ENCODE data around the gene ZNF136. TPM values are rescaled to one million over a fixed set of nuclear protein-coding genes. Genes with fewer than 3 reads are reported as not detected.

ZNF136 gene
- total and polyA plus RNA-seq, 9 of the 15 experiments (the other 6 are each of a cell fraction or from before 2014, with no cell fraction given), result 1.0 to 5.3 (median 3.1) TPM

DNA sequence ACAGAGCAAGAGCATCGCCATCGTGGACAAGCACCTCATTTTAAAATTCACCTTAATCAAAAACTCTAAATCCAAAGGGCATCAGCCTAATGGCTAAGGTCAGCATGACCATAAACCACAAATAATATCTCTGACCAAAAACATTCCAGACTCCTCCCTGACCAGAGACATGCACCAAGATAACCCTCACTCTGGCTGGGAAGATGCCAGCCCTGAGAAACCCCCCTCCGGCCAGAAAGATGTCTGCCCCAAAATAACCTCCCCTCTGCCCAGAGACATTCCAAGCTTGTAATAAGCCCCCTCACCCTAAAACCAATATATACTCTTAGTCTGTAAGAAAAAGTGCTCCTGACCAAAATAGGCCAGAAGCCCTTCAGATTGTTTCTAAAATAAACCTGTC is 70.1 kb downstream of the ZNF136 start:
- TF ChIP-seq PYGO2 (tag; IDR thresholded peaks at IDR 0.05) (no peak), MCM3 (IDR thresholded peaks at IDR 0.05) (no peak), ELF2 (CRISPR knock-in tag; IDR thresholded peaks at IDR 0.05) (no peak), U2AF1 (optimal IDR thresholded peaks at IDR 0.05; ENCODE audit: low read depth, low read length) (no peak), HNRNPH1 (optimal IDR thresholded peaks at IDR 0.05; ENCODE audit: low read depth, low read length) (no peak), ELF1 (tag; IDR thresholded peaks at IDR 0.05) (no peak), FOXM1 (IDR thresholded peaks at IDR 0.05; ENCODE audit: low read depth) (no peak), FOXM1 (CRISPR knock-in tag; IDR thresholded peaks at IDR 0.05; ENCODE audit: low read depth) (no peak), MYBL2 (IDR thresholded peaks at IDR 0.05; ENCODE audit: low read depth) (no peak), MYBL2 (CRISPR knock-in tag; IDR thresholded peaks at IDR 0.05; ENCODE audit: borderline replicate concordance) (no peak)
- TF ChIP-seq, protein P1, sequence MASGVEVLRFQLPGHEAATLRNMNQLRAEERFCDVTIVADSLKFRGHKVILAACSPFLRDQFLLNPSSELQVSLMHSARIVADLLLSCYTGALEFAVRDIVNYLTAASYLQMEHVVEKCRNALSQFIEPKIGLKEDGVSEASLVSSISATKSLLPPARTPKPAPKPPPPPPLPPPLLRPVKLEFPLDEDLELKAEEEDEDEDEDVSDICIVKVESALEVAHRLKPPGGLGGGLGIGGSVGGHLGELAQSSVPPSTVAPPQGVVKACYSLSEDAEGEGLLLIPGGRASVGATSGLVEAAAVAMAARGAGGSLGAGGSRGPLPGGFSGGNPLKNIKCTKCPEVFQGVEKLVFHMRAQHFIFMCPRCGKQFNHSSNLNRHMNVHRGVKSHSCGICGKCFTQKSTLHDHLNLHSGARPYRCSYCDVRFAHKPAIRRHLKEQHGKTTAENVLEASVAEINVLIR (CRISPR knock-in tag; IDR thresholded peaks at IDR 0.05), result no peak
- TF ChIP-seq, protein P2, sequence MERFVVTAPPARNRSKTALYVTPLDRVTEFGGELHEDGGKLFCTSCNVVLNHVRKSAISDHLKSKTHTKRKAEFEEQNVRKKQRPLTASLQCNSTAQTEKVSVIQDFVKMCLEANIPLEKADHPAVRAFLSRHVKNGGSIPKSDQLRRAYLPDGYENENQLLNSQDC (CRISPR knock-in tag; IDR thresholded peaks at IDR 0.05), result no peak
- TF ChIP-seq, protein P3, sequence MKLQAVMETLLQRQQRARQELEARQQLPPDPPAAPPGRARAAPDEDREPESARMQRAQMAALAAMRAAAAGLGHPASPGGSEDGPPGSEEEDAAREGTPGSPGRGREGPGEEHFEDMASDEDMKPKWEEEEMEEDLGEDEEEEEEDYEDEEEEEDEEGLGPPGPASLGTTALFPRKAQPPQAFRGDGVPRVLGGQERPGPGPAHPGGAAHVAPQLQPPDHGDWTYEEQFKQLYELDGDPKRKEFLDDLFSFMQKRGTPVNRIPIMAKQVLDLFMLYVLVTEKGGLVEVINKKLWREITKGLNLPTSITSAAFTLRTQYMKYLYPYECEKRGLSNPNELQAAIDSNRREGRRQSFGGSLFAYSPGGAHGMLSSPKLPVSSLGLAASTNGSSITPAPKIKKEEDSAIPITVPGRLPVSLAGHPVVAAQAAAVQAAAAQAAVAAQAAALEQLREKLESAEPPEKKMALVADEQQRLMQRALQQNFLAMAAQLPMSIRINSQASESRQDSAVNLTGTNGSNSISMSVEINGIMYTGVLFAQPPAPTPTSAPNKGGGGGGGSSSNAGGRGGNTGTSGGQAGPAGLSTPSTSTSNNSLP (IDR thresholded peaks at IDR 0.05; ENCODE audit: borderline replicate concordance, low read depth, low read length), result no peak
- TF ChIP-seq, protein P4, sequence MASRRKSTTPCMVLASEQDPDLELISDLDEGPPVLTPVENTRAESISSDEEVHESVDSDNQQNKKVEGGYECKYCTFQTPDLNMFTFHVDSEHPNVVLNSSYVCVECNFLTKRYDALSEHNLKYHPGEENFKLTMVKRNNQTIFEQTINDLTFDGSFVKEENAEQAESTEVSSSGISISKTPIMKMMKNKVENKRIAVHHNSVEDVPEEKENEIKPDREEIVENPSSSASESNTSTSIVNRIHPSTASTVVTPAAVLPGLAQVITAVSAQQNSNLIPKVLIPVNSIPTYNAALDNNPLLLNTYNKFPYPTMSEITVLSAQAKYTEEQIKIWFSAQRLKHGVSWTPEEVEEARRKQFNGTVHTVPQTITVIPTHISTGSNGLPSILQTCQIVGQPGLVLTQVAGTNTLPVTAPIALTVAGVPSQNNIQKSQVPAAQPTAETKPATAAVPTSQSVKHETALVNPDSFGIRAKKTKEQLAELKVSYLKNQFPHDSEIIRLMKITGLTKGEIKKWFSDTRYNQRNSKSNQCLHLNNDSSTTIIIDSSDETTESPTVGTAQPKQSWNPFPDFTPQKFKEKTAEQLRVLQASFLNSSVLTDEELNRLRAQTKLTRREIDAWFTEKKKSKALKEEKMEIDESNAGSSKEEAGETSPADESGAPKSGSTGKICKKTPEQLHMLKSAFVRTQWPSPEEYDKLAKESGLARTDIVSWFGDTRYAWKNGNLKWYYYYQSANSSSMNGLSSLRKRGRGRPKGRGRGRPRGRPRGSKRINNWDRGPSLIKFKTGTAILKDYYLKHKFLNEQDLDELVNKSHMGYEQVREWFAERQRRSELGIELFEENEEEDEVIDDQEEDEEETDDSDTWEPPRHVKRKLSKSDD (conservative IDR thresholded peaks at IDR 0.05; ENCODE audit: low read length), result no peak
- Histone ChIP-seq H3K9me3 (replicated peaks; ENCODE audit: control insufficient read depth, insufficient read depth, low read depth, low read length) (no peaks in the 10 kb centered on the region), H3K36me3 (ENCODE audit: control insufficient read depth, insufficient read depth, low read length) (no peaks in the 10 kb centered on the region), H2AFZ (ENCODE audit: low read depth, low read length) (no peak overlapping the region), H3K4me2 (ENCODE audit: insufficient read depth, low read length) (no peak overlapping the region), H4K20me1 (replicated peaks; ENCODE audit: control insufficient read depth, insufficient read depth, low read length) (no peaks in the 10 kb centered on the region), H3K79me2 (ENCODE audit: control insufficient read depth, insufficient read depth, low read length) (no peaks in the 10 kb centered on the region), H3K27ac (ENCODE audit: extremely low read depth, low read depth, low read length) (no peak overlapping the region), H3K9me1 (ENCODE audit: control insufficient read depth, insufficient read depth, low read length) (no peaks in the 10 kb centered on the region), H3K9ac (ENCODE audit: insufficient read depth in 1 of 2, low read depth in 2 of 2, low read length in 2 of 2) (no peak overlapping the region), H3K4me3 (no peak overlapping the region), H3K27me3 (ENCODE audit: control insufficient read depth in 2 of 2, insufficient read depth in 2 of 2, low read length in 2 of 2) (peaks cover 7 to 15% of the 10 kb centered on the region in 2 experiments; a peak in 3 of 5 replicates), H3K4me1 (replicated peaks in 1 of 2; ENCODE audit: control insufficient read depth in 2 of 2, insufficient read depth in 2 of 2, low read length in 2 of 2) (peaks cover 0 to 7% of the 10 kb centered on the region in 2 experiments; a peak in 2 of 5 replicates)
- in situ Hi-C loops (cut with MboI), result no loop called here
- no peak for DNase-seq (ENCODE audit: extremely low read depth in 1 of 4, low spot score in 3 of 4)
- no peak for FAIRE-seq
- ChIA-PET CTCF (ENCODE audit: low intra/inter-chr PET ratio) (no interaction called here), POLR2A (no interaction called here)
- ATAC-seq, result no peak
- BruUV-seq (replicated peaks), result no TSS peak
- WGBS (ENCODE audit: insufficient coverage, low coverage, missing lambda C conversion rate), result 0% methylated on average over 3 of the region's 3 CpGs
- intact Hi-C loops (cut with micrococcal nuclease), result no loop called here

All from K562 (cell line).